Erythroblast (primary cell): ENCODE data around the gene EGLN1.

ENCODE experiments used
- GATA1 ChIP-seq: IDR thresholded peaks from 2 replicates; pipeline ENCODE4 v1.6.1; 2011; ENCODE audit warnings: low read depth, mild to moderate bottlenecking, control low read depth, low read length, moderate library complexity
- POLR2A ChIP-seq: IDR thresholded peaks from 2 replicates; pipeline ENCODE4 v1.6.1; 2011; ENCODE audit warnings: mild to moderate bottlenecking, low read length

GRCh38 chr1:231407049-231407448 is 15.0 kb downstream of the EGLN1 start:
- TF ChIP-seq POLR2A (no peak), GATA1 (no peak)
